ENCODE results near the gene C10orf71. TPM values are rescaled to one million over a fixed set of nuclear protein-coding genes. Genes with fewer than 3 reads are reported as not detected.

Gene C10orf71
- total RNA-seq, 1 experiment from 2014 or later = not detected

- DNase-seq (ENCODE audit: low spot score) = no peak
- Histone ChIP-seq H3K27me3 (replicated peaks; ENCODE audit: insufficient read depth, low read depth, low read length, poor library complexity) (peaks cover 39% of the 10 kb centered on the region), H3K4me1 (ENCODE audit: insufficient read depth, low read length, poor library complexity, severe bottlenecking) (no peaks in the 10 kb centered on the region), H3K36me3 (ENCODE audit: insufficient read depth, low read length, poor library complexity, severe bottlenecking) (no peaks in the 10 kb centered on the region), H3K27ac (ENCODE audit: low read depth, low read length, poor library complexity, severe bottlenecking) (no peak overlapping the region), H3K9me3 (ENCODE audit: low read depth, low read length, poor library complexity, severe bottlenecking) (no peaks in the 10 kb centered on the region), H3K4me3 (ENCODE audit: low read depth, low read length, poor library complexity, severe bottlenecking) (no peak overlapping the region)
- intact Hi-C loops (cut with micrococcal nuclease; ENCODE audit: unreplicated experiment) = no loop called here
- TF ChIP-seq CTCF (conservative IDR thresholded peaks at IDR 0.05; ENCODE audit: low read depth, low read length) (no peak), EZH2 (IDR thresholded peaks at IDR 0.05; ENCODE audit: borderline replicate concordance, low read depth, low read length, poor library complexity, severe bottlenecking) (no peak)
- ChIA-PET CTCF (no interaction called here), POLR2A (ENCODE audit: low non-redundant PET) (interaction anchor here (0.6 kb wide), 1 partner anchor 57 kb away, joined by 3 read pairs; no protein-coding TSS in a partner anchor)
- BruUV-seq (replicated peaks) = no TSS peak
These were observed 27.2 kb downstream of the C10orf71 start for GRCh38 chr10:49325916-49326783.

DNA sequence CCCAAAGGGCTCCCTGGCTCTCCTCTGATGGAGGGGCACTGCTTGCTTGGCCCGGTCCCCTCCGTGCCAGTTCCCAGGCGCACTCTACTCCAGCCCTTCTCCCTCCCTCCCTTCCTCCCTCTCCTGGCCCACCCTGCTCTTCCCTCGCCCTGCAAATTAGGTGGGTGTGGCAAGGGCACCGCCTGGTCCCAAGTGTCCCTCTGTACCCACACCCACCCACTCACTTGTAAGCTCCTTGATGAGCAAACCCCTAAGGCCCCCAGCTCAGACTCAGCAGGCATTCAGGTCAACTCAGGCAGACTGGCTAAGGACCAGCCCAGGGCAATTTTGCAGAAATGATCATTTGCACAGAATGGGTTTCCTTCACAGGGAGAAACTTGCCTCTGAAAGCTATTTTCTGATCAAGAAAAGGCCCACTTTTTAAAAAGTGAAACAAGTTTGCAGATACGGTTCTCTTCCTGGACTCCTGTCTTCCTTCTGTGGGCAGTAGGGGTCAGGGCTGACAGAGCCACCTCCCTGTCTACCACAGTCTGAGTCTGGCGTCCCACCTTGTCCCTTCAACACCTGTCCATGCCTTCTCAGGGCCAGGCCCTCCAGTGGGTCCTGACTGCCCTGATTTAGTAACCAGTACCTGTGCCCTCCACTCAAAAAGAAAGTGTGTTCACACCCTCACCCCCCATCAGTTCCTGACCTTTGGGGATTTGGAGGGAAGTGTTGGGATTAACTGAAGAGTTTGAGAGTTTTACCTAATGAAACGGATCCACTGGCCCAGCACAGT lies 28.3 kb downstream of the C10orf71 start:
- POLR2A ChIA-PET (ENCODE audit: low non-redundant PET) = no interaction called here
- DNase-seq (ENCODE audit: low spot score) = no peak
- H3K4me3 ChIP-seq (ENCODE audit: low read depth, low read length, poor library complexity, severe bottlenecking) = no peak overlapping the region
- no peaks in the 10 kb centered on the region for H3K36me3 ChIP-seq (ENCODE audit: insufficient read depth, low read length, poor library complexity, severe bottlenecking)
- CTCF ChIA-PET = no interaction called here
- H3K27ac ChIP-seq (ENCODE audit: low read depth, low read length, poor library complexity, severe bottlenecking) = no peak overlapping the region
- H3K4me1 ChIP-seq (ENCODE audit: insufficient read depth, low read length, poor library complexity, severe bottlenecking) = no peaks in the 10 kb centered on the region
- BruUV-seq (replicated peaks) = no TSS peak
- H3K9me3 ChIP-seq (ENCODE audit: low read depth, low read length, poor library complexity, severe bottlenecking) = no peaks in the 10 kb centered on the region
- H3K27me3 ChIP-seq (replicated peaks; ENCODE audit: insufficient read depth, low read depth, low read length, poor library complexity) = peaks cover 28% of the 10 kb centered on the region
- TF ChIP-seq EZH2 (IDR thresholded peaks at IDR 0.05; ENCODE audit: borderline replicate concordance, low read depth, low read length, poor library complexity, severe bottlenecking) (no peak), CTCF (conservative IDR thresholded peaks at IDR 0.05; ENCODE audit: low read depth, low read length) (no peak)
- intact Hi-C loops (cut with micrococcal nuclease; ENCODE audit: unreplicated experiment) = no loop called here

- H3K36me3 ChIP-seq (ENCODE audit: insufficient read depth, low read length, poor library complexity, severe bottlenecking) = no peaks in the 10 kb centered on the region
- no peaks in the 10 kb centered on the region for H3K9me3 ChIP-seq (ENCODE audit: low read depth, low read length, poor library complexity, severe bottlenecking)
- CTCF ChIA-PET = no interaction called here
- no TSS peak for BruUV-seq (replicated peaks)
- H3K27ac ChIP-seq (ENCODE audit: low read depth, low read length, poor library complexity, severe bottlenecking) = no peak overlapping the region
- POLR2A ChIA-PET (ENCODE audit: low non-redundant PET) = no interaction called here
- peaks cover 23% of the 10 kb centered on the region for H3K27me3 ChIP-seq (replicated peaks; ENCODE audit: insufficient read depth, low read depth, low read length, poor library complexity)
- intact Hi-C loops (cut with micrococcal nuclease; ENCODE audit: unreplicated experiment) = no loop called here
- no peak for DNase-seq (ENCODE audit: low spot score)
- no peaks in the 10 kb centered on the region for H3K4me1 ChIP-seq (ENCODE audit: insufficient read depth, low read length, poor library complexity, severe bottlenecking)
- H3K4me3 ChIP-seq (ENCODE audit: low read depth, low read length, poor library complexity, severe bottlenecking) = no peak overlapping the region
- TF ChIP-seq CTCF (conservative IDR thresholded peaks at IDR 0.05; ENCODE audit: low read depth, low read length) (no peak), EZH2 (IDR thresholded peaks at IDR 0.05; ENCODE audit: borderline replicate concordance, low read depth, low read length, poor library complexity, severe bottlenecking) (no peak)
These were observed 29.6 kb downstream of the C10orf71 start for GRCh38 chr10:49328401-49329145.
